PFSK-1 (cell line): ENCODE results near the gene GALNTL6.

Experiments used
- FOXP2 ChIP-seq: optimal IDR thresholded peaks from 2 replicates; pipeline ENCODE3; 2011; ENCODE audit warnings: borderline replicate concordance, control low read depth, inconsistent platforms; ENCODE audit not compliant: insufficient read depth; ENCODE audit errors: extremely low read length, extremely low read depth
- POLR2AphosphoS5 ChIP-seq: IDR thresholded peaks from 2 replicates; pipeline ENCODE4 v1.6.1; 2012; ENCODE audit warnings: low read depth, mild to moderate bottlenecking, control low read depth, low read length, moderate library complexity
- REST ChIP-seq, 2 experiments: IDR thresholded peaks; 2 replicates each; pipeline versions ENCODE4 v1.6.1 to v1.8.0; 2011 to 2012; ENCODE audit warnings: low read depth in 2 of 2, low read length in 2 of 2, control low read depth in 1 of 2, inconsistent platforms in 1 of 2, mild to moderate bottlenecking in 1 of 2, moderate library complexity in 1 of 2; ENCODE audit not compliant: insufficient read depth in 1 of 2
- SIN3A ChIP-seq: IDR thresholded peaks from 2 replicates; pipeline ENCODE4 v1.6.1; 2012; ENCODE audit warnings: mild to moderate bottlenecking, low read length, moderate library complexity, borderline replicate concordance; ENCODE audit not compliant: insufficient read depth
- TAF1 ChIP-seq: IDR thresholded peaks from 2 replicates; pipeline ENCODE4 v1.6.1; 2012; ENCODE audit warnings: low read length, control low read depth, borderline replicate concordance; ENCODE audit not compliant: insufficient read depth

GALNTL6 gene

GRCh38 chr4:172481802-172482508, 668.8 kb downstream of the GALNTL6 start:
- TF ChIP-seq TAF1: no peak
- no peak for TF ChIP-seq SIN3A
- TF ChIP-seq POLR2AphosphoS5: no peak
- TF ChIP-seq FOXP2: no peak
- no peak for TF ChIP-seq REST (IDR thresholded peaks at IDR 0.05; ENCODE audit: insufficient read depth in 1 of 2, low read depth in 2 of 2, low read length in 2 of 2)

- TF ChIP-seq FOXP2 (no peak), POLR2AphosphoS5 (no peak), SIN3A (no peak), TAF1 (no peak), REST (IDR thresholded peaks at IDR 0.05; ENCODE audit: insufficient read depth in 1 of 2, low read depth in 2 of 2, low read length in 2 of 2) (no peak)
Observed at GRCh38 chr4:172485007-172485406, 671.8 kb downstream of the GALNTL6 start.

GRCh38 chr4:172486531-172486930, 673.3 kb downstream of the GALNTL6 start:
- TF ChIP-seq REST (IDR thresholded peaks at IDR 0.05; ENCODE audit: insufficient read depth in 1 of 2, low read depth in 2 of 2, low read length in 2 of 2): no peak
- TF ChIP-seq TAF1: no peak
- no peak for TF ChIP-seq SIN3A
- no peak for TF ChIP-seq FOXP2
- TF ChIP-seq POLR2AphosphoS5: no peak

DNA sequence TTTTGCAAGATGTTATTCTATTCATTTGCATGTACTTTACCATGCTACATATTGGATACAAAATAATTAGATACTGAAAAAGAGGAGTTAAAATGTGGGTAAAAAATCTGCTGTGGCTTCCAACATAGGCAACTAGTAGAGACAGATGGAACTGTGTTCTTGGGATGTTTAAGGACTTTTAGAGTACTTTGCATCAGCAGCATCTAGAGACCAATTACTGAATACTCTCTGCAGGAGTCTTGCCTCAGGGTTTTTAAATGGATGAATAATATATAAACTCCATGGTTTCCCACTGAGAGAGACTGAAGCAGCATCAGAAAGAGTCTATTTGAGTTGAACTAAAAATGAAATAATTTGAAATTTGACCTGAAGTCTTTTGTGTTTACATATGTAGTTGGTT, 676.7 kb downstream of the GALNTL6 start:
- TF ChIP-seq SIN3A: no peak

DNA sequence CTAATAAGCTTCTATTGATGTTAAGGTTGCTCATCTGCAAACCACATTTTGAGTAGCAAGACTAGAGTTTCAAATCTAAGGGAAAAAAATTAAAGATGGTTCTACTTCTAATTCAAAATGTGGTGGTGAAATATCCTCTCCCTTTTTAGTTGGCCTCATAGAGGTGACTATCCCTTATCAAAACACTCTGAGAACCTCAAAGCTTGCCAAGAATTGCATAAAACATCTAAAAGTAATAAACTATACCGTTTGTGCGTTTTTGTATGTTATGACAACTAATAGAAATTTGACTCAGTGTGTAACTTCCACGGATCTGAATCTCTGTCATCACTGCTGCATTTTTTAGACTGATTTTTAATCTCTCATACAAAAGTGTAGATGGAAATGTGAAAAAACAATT, 682.6 kb downstream of the GALNTL6 start:
- TF ChIP-seq REST (IDR thresholded peaks at IDR 0.05; ENCODE audit: insufficient read depth in 1 of 2, low read depth in 2 of 2, low read length in 2 of 2) (no peak), SIN3A (no peak), TAF1 (no peak), FOXP2 (no peak), POLR2AphosphoS5 (no peak)

DNA sequence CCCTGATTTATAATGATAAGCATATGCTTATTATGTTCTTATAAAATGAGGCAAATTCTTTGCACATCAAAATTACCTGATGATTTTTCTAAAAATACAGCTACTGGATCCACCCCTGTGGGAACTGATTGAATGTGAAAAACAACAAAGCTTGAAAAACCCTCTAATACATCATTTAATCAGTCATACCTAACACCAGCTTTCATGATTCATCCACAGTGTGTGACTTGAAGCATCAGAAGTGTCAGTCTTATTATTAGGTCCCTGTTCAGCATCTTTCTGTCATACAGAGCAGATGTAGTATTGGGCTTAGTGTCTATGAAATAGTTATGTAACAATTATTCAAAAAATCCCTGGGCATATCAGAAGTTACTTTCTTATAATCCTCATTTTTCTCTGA, 684.1 kb downstream of the GALNTL6 start:
- TF ChIP-seq POLR2AphosphoS5 (no peak), SIN3A (no peak), REST (IDR thresholded peaks at IDR 0.05; ENCODE audit: insufficient read depth in 1 of 2, low read depth in 2 of 2, low read length in 2 of 2) (no peak), FOXP2 (no peak), TAF1 (no peak)
